Measurements from ENCODE around the gene TMEM132A. TPM values are rescaled to one million over a fixed set of nuclear protein-coding genes. Genes with fewer than 3 reads are reported as not detected.

Gene TMEM132A
- total RNA-seq, 1 experiment from 2014 or later: 60.7 TPM

GRCh38 chr11:60932605-60933356 is 8.5 kb downstream of the TMEM132A start:
- Histone ChIP-seq H3K4me1 (replicated peaks) (no peaks in the 10 kb centered on the region), H3K36me3 (peaks cover 45% of the 10 kb centered on the region), H3K27me3 (replicated peaks) (no peaks in the 10 kb centered on the region), H3K27ac (no peak overlapping the region), H3K9me3 (replicated peaks) (no peaks in the 10 kb centered on the region), H3K4me3 (no peak overlapping the region)
- DNase-seq (ENCODE audit: low read depth in 1 of 2, low spot score in 2 of 2): peak in 1 of 2 experiments; percentile 39

- H3K27ac ChIP-seq: no peak overlapping the region
- DNase-seq (ENCODE audit: low read depth in 1 of 2, low spot score in 2 of 2): peak in 1 of 2 experiments; percentile 45
- H3K4me1 ChIP-seq (replicated peaks): no peaks in the 10 kb centered on the region
- H3K9me3 ChIP-seq (replicated peaks): no peaks in the 10 kb centered on the region
- no peak overlapping the region for H3K4me3 ChIP-seq
- H3K36me3 ChIP-seq: peaks cover 42% of the 10 kb centered on the region
- H3K27me3 ChIP-seq (replicated peaks): no peaks in the 10 kb centered on the region
Observed at GRCh38 chr11:60933416-60934123, 9.3 kb downstream of the TMEM132A start.

GRCh38 chr11:60934124-60934789 is 10.0 kb downstream of the TMEM132A start:
- H3K9me3 ChIP-seq (replicated peaks): no peaks in the 10 kb centered on the region
- H3K27me3 ChIP-seq (replicated peaks): no peaks in the 10 kb centered on the region
- no peaks in the 10 kb centered on the region for H3K4me1 ChIP-seq (replicated peaks)
- no peak overlapping the region for H3K27ac ChIP-seq
- H3K4me3 ChIP-seq: no peak overlapping the region
- peaks cover 42% of the 10 kb centered on the region for H3K36me3 ChIP-seq
- peak in 1 of 2 experiments; percentile 57 for DNase-seq (ENCODE audit: low read depth in 1 of 2, low spot score in 2 of 2)

- no peaks in the 10 kb centered on the region for H3K9me3 ChIP-seq (replicated peaks)
- no peaks in the 10 kb centered on the region for H3K27me3 ChIP-seq (replicated peaks)
- no peak overlapping the region for H3K4me3 ChIP-seq
- no peak overlapping the region for H3K27ac ChIP-seq
- no peaks in the 10 kb centered on the region for H3K4me1 ChIP-seq (replicated peaks)
- peaks cover 49% of the 10 kb centered on the region for H3K36me3 ChIP-seq
- DNase-seq (ENCODE audit: low read depth in 1 of 2, low spot score in 2 of 2): peak in 1 of 2 experiments; percentile 46
Observed at GRCh38 chr11:60934790-60935605, 10.7 kb downstream of the TMEM132A start.

GRCh38 chr11:60935676-60936442 is 11.6 kb downstream of the TMEM132A start:
- no peak for DNase-seq (ENCODE audit: low read depth in 1 of 2, low spot score in 2 of 2)
- no peak overlapping the region for H3K4me3 ChIP-seq
- no peaks in the 10 kb centered on the region for H3K27me3 ChIP-seq (replicated peaks)
- H3K9me3 ChIP-seq (replicated peaks): no peaks in the 10 kb centered on the region
- no peak overlapping the region for H3K27ac ChIP-seq
- H3K36me3 ChIP-seq: peaks cover 52% of the 10 kb centered on the region
- H3K4me1 ChIP-seq (replicated peaks): no peaks in the 10 kb centered on the region

DNA sequence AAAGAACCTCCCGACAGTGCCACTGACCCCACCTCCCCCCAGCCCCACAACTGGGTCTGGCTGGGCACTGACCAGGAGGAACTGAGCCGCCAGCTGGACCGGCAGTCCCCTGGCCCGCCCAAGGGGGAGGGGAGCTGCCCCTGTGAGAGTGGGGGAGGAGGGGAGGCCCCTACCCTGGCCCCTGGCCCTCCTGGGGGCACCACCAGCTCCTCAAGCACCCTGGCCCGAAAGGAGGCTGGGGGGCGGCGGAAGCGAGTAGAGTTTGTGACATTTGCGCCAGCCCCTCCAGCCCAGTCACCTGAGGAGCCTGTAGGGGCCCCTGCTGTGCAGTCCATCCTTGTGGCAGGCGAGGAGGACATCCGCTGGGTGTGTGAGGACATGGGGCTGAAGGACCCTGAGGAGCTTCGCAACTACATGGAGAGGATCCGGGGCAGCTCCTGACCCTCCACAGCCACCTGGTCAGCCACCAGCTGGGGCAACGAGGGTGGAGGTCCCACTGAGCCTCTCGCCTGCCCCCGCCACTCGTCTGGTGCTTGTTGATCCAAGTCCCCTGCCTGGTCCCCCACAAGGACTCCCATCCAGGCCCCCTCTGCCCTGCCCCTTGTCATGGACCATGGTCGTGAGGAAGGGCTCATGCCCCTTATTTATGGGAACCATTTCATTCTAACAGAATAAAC is 12.3 kb downstream of the TMEM132A start:
- Histone ChIP-seq H3K4me1 (replicated peaks) (no peaks in the 10 kb centered on the region), H3K27ac (no peak overlapping the region), H3K4me3 (no peak overlapping the region), H3K27me3 (replicated peaks) (no peaks in the 10 kb centered on the region), H3K9me3 (replicated peaks) (no peaks in the 10 kb centered on the region), H3K36me3 (peaks cover 54% of the 10 kb centered on the region)
- no peak for DNase-seq (ENCODE audit: low read depth in 1 of 2, low spot score in 2 of 2)

DNA sequence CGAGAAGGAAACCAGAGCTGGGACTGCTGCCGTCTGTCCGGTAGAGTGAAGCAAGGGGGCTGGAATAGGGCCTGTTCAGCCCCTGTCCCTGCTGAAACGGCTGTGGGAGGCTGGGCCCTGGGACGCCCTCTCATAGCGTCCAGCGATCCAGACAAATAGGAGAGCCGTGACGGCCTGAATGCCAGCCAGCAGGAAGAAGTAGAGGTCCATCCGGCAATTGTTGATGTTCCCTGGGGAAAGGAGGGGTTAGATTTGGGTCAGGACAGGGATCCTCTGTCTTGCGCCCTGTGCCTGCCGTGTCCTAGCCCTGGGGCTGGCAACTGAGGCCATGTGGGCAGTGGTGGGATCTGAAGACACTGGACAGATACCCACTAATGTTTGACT is 12.9 kb downstream of the TMEM132A start:
- Histone ChIP-seq H3K27ac (no peak overlapping the region), H3K4me3 (no peak overlapping the region), H3K36me3 (peaks cover 54% of the 10 kb centered on the region), H3K9me3 (replicated peaks) (no peaks in the 10 kb centered on the region), H3K4me1 (replicated peaks) (no peaks in the 10 kb centered on the region), H3K27me3 (replicated peaks) (no peaks in the 10 kb centered on the region)
- DNase-seq (ENCODE audit: low read depth in 1 of 2, low spot score in 2 of 2): no peak

DNA sequence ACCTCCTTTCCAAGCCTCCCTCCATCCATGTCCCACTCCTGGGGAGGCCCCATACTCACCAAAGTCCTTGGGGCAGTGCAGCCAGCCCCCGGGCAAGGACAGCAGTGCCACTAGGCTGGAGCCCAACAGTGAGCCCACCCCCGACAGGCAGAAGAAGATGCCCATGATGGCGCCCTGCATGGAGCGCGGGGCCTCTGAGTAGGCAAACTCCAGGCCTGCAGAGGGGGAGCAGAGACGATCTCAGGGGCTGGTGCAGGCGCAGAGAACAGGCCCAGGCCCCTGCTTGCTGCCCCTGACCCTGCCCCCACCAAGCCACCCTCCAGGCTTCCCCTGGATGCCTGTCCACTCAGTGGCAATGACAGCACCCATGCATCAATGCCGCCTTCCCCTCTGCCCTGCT is 13.6 kb downstream of the TMEM132A start:
- Histone ChIP-seq H3K4me1 (replicated peaks) (no peaks in the 10 kb centered on the region), H3K27ac (no peak overlapping the region), H3K36me3 (peaks cover 59% of the 10 kb centered on the region), H3K4me3 (no peak overlapping the region), H3K27me3 (replicated peaks) (no peaks in the 10 kb centered on the region), H3K9me3 (replicated peaks) (no peaks in the 10 kb centered on the region)
- no peak for DNase-seq (ENCODE audit: low read depth in 1 of 2, low spot score in 2 of 2)

DNA sequence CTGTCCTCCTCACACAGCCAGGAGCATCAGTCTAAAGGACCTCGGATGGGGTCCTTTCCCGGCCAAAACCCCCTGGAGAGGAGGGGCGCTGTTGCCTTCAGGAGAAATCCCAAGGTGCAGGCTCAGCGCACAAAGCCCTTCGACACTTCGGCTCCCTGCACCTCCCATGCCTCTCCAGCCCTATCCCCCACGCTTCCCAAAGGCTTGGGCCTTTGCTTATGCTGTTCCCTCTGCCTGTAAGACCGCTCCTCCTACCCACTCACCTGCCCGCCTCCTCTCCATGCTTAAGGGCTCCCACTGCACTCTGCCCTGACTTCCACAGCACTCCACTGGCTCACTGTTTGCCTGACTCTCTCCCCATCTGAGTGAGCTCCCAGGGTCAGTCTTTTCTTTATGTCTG is 14.2 kb downstream of the TMEM132A start:
- no peak for DNase-seq (ENCODE audit: low read depth in 1 of 2, low spot score in 2 of 2)

DNA sequence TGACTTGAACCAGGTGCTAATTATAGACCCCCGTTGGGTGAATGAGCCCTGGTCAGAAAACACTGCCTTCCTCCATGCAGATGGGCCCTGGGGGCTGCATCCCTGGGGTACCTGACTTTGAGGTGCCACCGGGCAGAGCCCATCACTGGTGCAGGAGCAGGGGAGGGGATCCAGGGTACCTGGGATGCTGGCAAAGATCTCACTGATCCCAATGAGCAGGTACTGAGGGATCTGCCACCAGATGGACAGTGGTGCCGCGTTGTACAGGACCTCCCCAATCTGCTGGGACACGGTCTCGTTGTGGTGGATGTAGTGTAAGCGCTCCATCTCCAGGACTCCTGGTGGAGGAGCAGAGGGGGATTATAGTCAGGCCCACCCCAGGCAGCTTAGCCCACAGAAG is 15.0 kb downstream of the TMEM132A start:
- peaks cover 66% of the 10 kb centered on the region for H3K36me3 ChIP-seq
- DNase-seq (ENCODE audit: low read depth in 1 of 2, low spot score in 2 of 2): no peak
- H3K4me1 ChIP-seq (replicated peaks): no peaks in the 10 kb centered on the region
- no peak overlapping the region for H3K4me3 ChIP-seq
- H3K27me3 ChIP-seq (replicated peaks): no peaks in the 10 kb centered on the region
- no peaks in the 10 kb centered on the region for H3K9me3 ChIP-seq (replicated peaks)
- H3K27ac ChIP-seq: no peak overlapping the region

More for the DNA sequence above, 14.2 kb downstream of the TMEM132A start:
- Histone ChIP-seq H3K27me3 (replicated peaks) (no peaks in the 10 kb centered on the region), H3K4me3 (no peak overlapping the region), H3K27ac (no peak overlapping the region), H3K4me1 (replicated peaks) (no peaks in the 10 kb centered on the region), H3K9me3 (replicated peaks) (no peaks in the 10 kb centered on the region), H3K36me3 (peaks cover 64% of the 10 kb centered on the region)

DNA sequence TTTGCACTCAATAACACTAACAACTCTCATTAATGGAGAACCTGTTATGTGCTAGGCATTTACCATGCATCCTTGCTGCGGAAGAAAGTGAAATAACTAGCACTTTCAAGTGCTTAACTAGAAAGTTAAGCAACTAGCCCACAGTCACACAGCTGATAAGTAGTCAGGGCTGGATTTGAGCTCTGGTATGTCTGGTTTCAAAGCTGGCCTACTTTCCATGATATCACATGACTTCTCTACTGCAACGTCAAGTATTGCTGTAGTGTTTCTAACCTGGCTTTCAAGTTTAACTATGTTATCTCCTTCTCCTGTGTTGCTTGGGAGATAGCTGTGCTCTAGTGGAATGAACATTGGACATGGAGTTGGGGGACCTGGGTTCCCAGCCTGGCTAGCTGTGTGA is 15.6 kb downstream of the TMEM132A start:
- no peak for DNase-seq (ENCODE audit: low read depth in 1 of 2, low spot score in 2 of 2)
- Histone ChIP-seq H3K9me3 (replicated peaks) (no peaks in the 10 kb centered on the region), H3K36me3 (peaks cover 68% of the 10 kb centered on the region), H3K27ac (no peak overlapping the region), H3K4me1 (replicated peaks) (no peaks in the 10 kb centered on the region), H3K27me3 (replicated peaks) (no peaks in the 10 kb centered on the region), H3K4me3 (no peak overlapping the region)

DNA sequence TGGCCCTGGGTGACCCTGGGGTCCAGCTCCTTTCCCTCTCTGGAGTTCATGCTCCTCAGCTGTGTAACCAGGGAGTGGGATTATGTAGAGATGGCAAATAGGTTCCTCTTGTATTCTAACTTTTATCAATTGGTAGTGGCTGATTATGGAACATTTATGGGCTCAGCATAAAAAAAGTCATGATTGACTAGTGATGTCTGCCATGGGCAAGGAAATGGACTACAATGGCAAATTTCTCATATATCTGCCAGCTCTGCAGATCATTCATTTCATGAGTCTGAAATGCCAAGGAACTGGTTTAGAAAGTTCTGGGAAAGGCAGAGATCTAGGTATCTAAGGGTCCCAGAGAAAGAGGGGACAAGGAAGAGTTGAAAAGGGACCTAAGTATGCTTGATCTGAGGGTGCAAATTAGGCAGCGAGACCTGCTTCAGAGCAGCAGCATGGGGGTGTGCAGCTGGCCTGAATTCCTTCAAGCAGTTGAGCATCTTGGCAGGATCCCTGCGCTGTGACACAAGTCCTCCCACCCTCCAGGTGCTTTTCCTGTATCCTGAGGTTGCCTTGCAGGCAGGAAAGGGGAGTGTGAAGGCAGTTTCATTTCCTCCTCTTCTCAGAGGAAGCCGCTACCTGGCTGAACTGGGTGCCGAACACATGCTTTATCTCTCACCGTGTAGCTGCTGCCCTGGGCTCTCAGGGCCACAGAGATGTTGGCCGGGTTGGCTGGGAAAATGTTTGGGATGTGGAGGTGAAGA is 17.3 kb downstream of the TMEM132A start:
- H3K27ac ChIP-seq: no peak overlapping the region
- no peaks in the 10 kb centered on the region for H3K27me3 ChIP-seq (replicated peaks)
- H3K36me3 ChIP-seq: peaks cover 70% of the 10 kb centered on the region
- no peak for DNase-seq (ENCODE audit: low read depth in 1 of 2, low spot score in 2 of 2)
- no peaks in the 10 kb centered on the region for H3K4me1 ChIP-seq (replicated peaks)
- H3K9me3 ChIP-seq (replicated peaks): no peaks in the 10 kb centered on the region
- no peak overlapping the region for H3K4me3 ChIP-seq
